Activated CD8-positive, alpha-beta T cell treated with anti-CD3 and anti-CD28 coated beads for 36 hours (primary cell): Measurements from ENCODE around the gene TRMT2A. TPM values are rescaled to one million over a fixed set of nuclear protein-coding genes. Genes with fewer than 3 reads are reported as not detected.
A peak's percentile ranks its signal among the peaks of the same experiment; 100 is the strongest.

ENCODE experiments used
- ATAC-seq: fragments of 200-7000 bp; cut with Tn5 transposase; one replicate; pipeline ENCODE4 v1.10.0; 2021; ENCODE audit warnings: mild to moderate bottlenecking, moderate library complexity
- CTCF ChIA-PET: fragments of 350-600 bp; sonication (Branson Sonifier 250); formaldehyde crosslinking; loops from one replicate; lab custom pipeline; 2021; ENCODE audit warnings: antibody characterized with exemption; lab: Charles Lee
- POLR2A ChIA-PET: fragments of 350-600 bp; sonication (Branson Sonifier 250); formaldehyde crosslinking; loops from one replicate; lab custom pipeline; 2021; ENCODE audit warnings: antibody characterized with exemption; lab: Charles Lee
- DNase-seq: peaks from one replicate; pipeline ENCODE4 v3.0.0-alpha.2; 2020
- H3K27ac Mint-ChIP-seq: one replicate; pipeline ENCODE4 v1.8.0; 2021; ENCODE audit warnings: mild to moderate bottlenecking, mixed read lengths
- H3K27me3 Mint-ChIP-seq: one replicate; pipeline ENCODE4 v1.8.0; 2021; ENCODE audit warnings: mixed read lengths
- H3K36me3 Mint-ChIP-seq: one replicate; pipeline ENCODE4 v1.8.0; 2021; ENCODE audit warnings: low read depth, mixed read lengths
- H3K4me1 Mint-ChIP-seq: one replicate; pipeline ENCODE4 v1.8.0; 2021; ENCODE audit warnings: low read depth, mixed read lengths
- H3K4me3 Mint-ChIP-seq: one replicate; pipeline ENCODE4 v1.8.0; 2021; ENCODE audit warnings: mild to moderate bottlenecking, moderate library complexity, mixed read lengths
- H3K9me3 Mint-ChIP-seq: one replicate; pipeline ENCODE4 v1.8.0; 2021; ENCODE audit warnings: mixed read lengths
- CTCF ChIP-seq: fragments of 200-600 bp; IDR thresholded peaks from one replicate; pipeline ENCODE4 v1.8.0; 2022; ENCODE audit warnings: antibody characterized with exemption, mild to moderate bottlenecking
- intact Hi-C: fragments of 100-400 bp; cut with micrococcal nuclease; formaldehyde crosslinking; loops from one replicate; pipeline ENCODE4 v1.10.0; 2022
- total RNA-seq, 2 experiments: library from RNA; stranded (reverse); gene quantifications; one replicate each; pipeline ENCODE4 v1.2.3, GENCODE V29; 2021

Gene TRMT2A
- total RNA-seq, 2 experiments from 2014 or later = 101 to 105 TPM

- ATAC-seq (no peak), DNase-seq (peak; percentile 23)
- Mint-ChIP-seq H3K27me3 (no peaks in the 10 kb centered on the region), H3K36me3 (peaks cover 66% of the 10 kb centered on the region), H3K4me3 (peak overlapping the region; percentile 87), H3K27ac (peak overlapping the region; percentile 96), H3K9me3 (no peaks in the 10 kb centered on the region), H3K4me1 (peaks cover 65% of the 10 kb centered on the region)
- POLR2A ChIA-PET = interaction anchor here (0.6 to 6.8 kb wide), 10 partner anchors 9 to 175 kb away, joined by 3 to 111 read pairs (median 5); partner anchors contain the start of genes COMT, TANGO2, TXNRD2 and ZDHHC8
- intact Hi-C loops = loop anchor here (2.0 to 5.0 kb wide), 2 partner anchors 16 to 34 kb away; partner anchors contain the start of gene DGCR8
- TF ChIP-seq CTCF = no peak
- CTCF ChIA-PET = interaction anchor here (1.5 kb wide), 1 partner anchor 33 kb away, joined by 3 read pairs; no protein-coding TSS in a partner anchor
These were observed 563 bp downstream of the TRMT2A start for GRCh38 chr22:20116376-20116950.

GRCh38 chr22:20115691-20116375, 1.2 kb downstream of the TRMT2A start, which contains the start of gene RANBP1:
RANBP1 (plus strand) TSS chr22:20116104; CDS start chr22:20116185, 81 bp downstream.
- no peak for DNase-seq
- no peaks in the 10 kb centered on the region for H3K27me3 Mint-ChIP-seq
- CTCF ChIA-PET = no interaction called here

GRCh38 chr22:20114506-20115475, 2.2 kb downstream of the TRMT2A start:
- Mint-ChIP-seq H3K36me3 (peaks cover 57% of the 10 kb centered on the region), H3K27ac (peak overlapping the region; percentile 98), H3K4me3 (peak overlapping the region; percentile 87), H3K4me1 (peaks cover 62% of the 10 kb centered on the region), H3K27me3 (no peaks in the 10 kb centered on the region), H3K9me3 (no peaks in the 10 kb centered on the region)
- CTCF ChIA-PET = interaction anchor here (1.2 kb wide), 1 partner anchor 47 kb away, joined by 3 read pairs; no protein-coding TSS in a partner anchor
- no peak for ATAC-seq
- no peak for DNase-seq
- intact Hi-C loops = loop anchor here (5.0 kb wide), 1 partner anchor 32 kb away; the partner anchor contains the start of gene DGCR8
- POLR2A ChIA-PET = interaction anchor here (1.8 to 6.8 kb wide), 5 partner anchors 9 to 173 kb away, joined by 5 to 111 read pairs (median 7); partner anchors contain the start of genes COMT, TXNRD2 and ZDHHC8
- no peak for TF ChIP-seq CTCF

More at GRCh38 chr22:20115691-20116375, 1.2 kb downstream of the TRMT2A start, which contains the start of gene RANBP1:
- no peak for ATAC-seq
- H3K4me1 Mint-ChIP-seq = peaks cover 69% of the 10 kb centered on the region
- peak within 1 kb of the TSS; percentile 87 for H3K4me3 Mint-ChIP-seq
- intact Hi-C loops = loop anchor here (2.0 to 5.0 kb wide), 2 partner anchors 15 to 34 kb away; partner anchors contain the start of gene DGCR8
- TF ChIP-seq CTCF = no peak
- H3K27ac Mint-ChIP-seq = peak within 1 kb of the TSS; percentile 96
- no peaks in the 10 kb centered on the region for H3K9me3 Mint-ChIP-seq
- H3K36me3 Mint-ChIP-seq = peaks cover 65% of the 10 kb centered on the region
- POLR2A ChIA-PET = interaction anchor here (0.6 to 6.8 kb wide), 9 partner anchors 8 to 174 kb away, joined by 3 to 111 read pairs (median 6); partner anchors contain the start of genes COMT, TANGO2, TXNRD2 and ZDHHC8

- H3K27ac Mint-ChIP-seq = peak overlapping the region; percentile 98
- no peaks in the 10 kb centered on the region for H3K9me3 Mint-ChIP-seq
- ATAC-seq (no peak), DNase-seq (no peak)
- H3K4me1 Mint-ChIP-seq = peaks cover 53% of the 10 kb centered on the region
- no peak for TF ChIP-seq CTCF
- no peaks in the 10 kb centered on the region for H3K27me3 Mint-ChIP-seq
- CTCF ChIA-PET = no interaction called here
- intact Hi-C loops = no loop called here
- POLR2A ChIA-PET = interaction anchor here (0.7 to 3.9 kb wide), 9 partner anchors 8 to 172 kb away, joined by 3 to 36 read pairs (median 7); partner anchors contain the start of genes COMT and TXNRD2
- H3K36me3 Mint-ChIP-seq = peaks cover 47% of the 10 kb centered on the region
- peak overlapping the region; percentile 42 for H3K4me3 Mint-ChIP-seq
These were observed 3.3 kb downstream of the TRMT2A start for GRCh38 chr22:20113551-20114310.
